Epithelial cell of proximal tubule (primary cell): ENCODE measurements around the gene PREX1. TPM values are rescaled to one million over a fixed set of nuclear protein-coding genes. Genes with fewer than 3 reads are reported as not detected.

Experiments used
- DNase-seq: peaks from one replicate; pipeline ENCODE4 v3.0.0-alpha.2; 2011; ENCODE audit warnings: low read depth
- H3K4me3 ChIP-seq: 2 replicates; pipeline ENCODE4 v1.5.1; 2011; ENCODE audit warnings: low read depth, mild to moderate bottlenecking, low read length
- CTCF ChIP-seq: conservative IDR thresholded peaks from 2 replicates; pipeline ENCODE4 v1.5.1; 2012; ENCODE audit warnings: low read depth, mild to moderate bottlenecking, low read length
- total RNA-seq: library from RNA; depleted of rRNA; stranded (reverse); fragments of >200 nt; gene quantifications from 2 replicates; pipeline ENCODE4 v1.2.3, GENCODE V29; 2015

Gene PREX1
- total RNA-seq, 1 donor from 2014 or later = 4.7 TPM

- DNase-seq = no peak
- TF ChIP-seq CTCF = no peak
- H3K4me3 ChIP-seq = no peak overlapping the region
These were observed 218.3 kb downstream of the PREX1 start for GRCh38 chr20:48609491-48609978.

GRCh38 chr20:48608756-48609155, 219.0 kb downstream of the PREX1 start:
- no peak overlapping the region for H3K4me3 ChIP-seq
- TF ChIP-seq CTCF = no peak
- no peak for DNase-seq

- H3K4me3 ChIP-seq = no peak overlapping the region
- no peak for TF ChIP-seq CTCF
- no peak for DNase-seq
These were observed 220.3 kb downstream of the PREX1 start for GRCh38 chr20:48607544-48607865.

GRCh38 chr20:48606841-48607543, 220.8 kb downstream of the PREX1 start:
- no peak for TF ChIP-seq CTCF
- no peak for DNase-seq
- H3K4me3 ChIP-seq = no peak overlapping the region

- no peak for DNase-seq
- TF ChIP-seq CTCF = no peak
- no peak overlapping the region for H3K4me3 ChIP-seq
These were observed 221.5 kb downstream of the PREX1 start for GRCh38 chr20:48606172-48606840.

- no peak for DNase-seq
- no peak for TF ChIP-seq CTCF
- no peak overlapping the region for H3K4me3 ChIP-seq
These were observed 222.2 kb downstream of the PREX1 start for GRCh38 chr20:48605364-48606171.
